A549 (cell line): ENCODE measurements around the gene TM7SF2.

Experiments
- BHLHE40 ChIP-seq: IDR thresholded peaks from 2 replicates; pipeline ENCODE4 v1.6.1; 2012; ENCODE audit warnings: low read depth, low read length, inconsistent platforms
- CBX2 ChIP-seq: fragments of 200-600 bp; sonication (generic); IDR thresholded peaks from 2 replicates; pipeline ENCODE4 v1.6.1; 2016; ENCODE audit warnings: low read depth, mild to moderate bottlenecking, borderline replicate concordance
- CTCF ChIP-seq: fragments of >200 bp; sonication (Bioruptor Twin); formaldehyde crosslinking; IDR thresholded peaks from 3 replicates; pipeline ENCODE4 v1.5.1; 2016
- EP300 ChIP-seq, 2 experiments: fragments of >200 bp; sonication (Bioruptor Twin); formaldehyde crosslinking; IDR thresholded peaks; 2 replicates in 1 of 2; 3 replicates in 1 of 2; pipeline ENCODE4 v1.6.1; 2016 to 2017
- MAFK ChIP-seq: fragments of 450-650 bp; IDR thresholded peaks from 2 replicates; pipeline ENCODE4 v1.6.1; 2014; ENCODE audit not compliant: partially characterized antibody
- MAZ ChIP-seq: fragments of 150-350 bp; IDR thresholded peaks from 2 replicates; pipeline ENCODE4 v1.6.1; 2014; ENCODE audit warnings: antibody characterized with exemption, low read depth, low read length, borderline replicate concordance
- PBX3 ChIP-seq: IDR thresholded peaks from 2 replicates; pipeline ENCODE4 v1.6.1; 2012
- POLR2A ChIP-seq: IDR thresholded peaks from 2 replicates; pipeline ENCODE4 v1.6.1; 2012; ENCODE audit warnings: mild to moderate bottlenecking, low read length
- POLR2AphosphoS2 ChIP-seq: conservative IDR thresholded peaks from 2 replicates; pipeline ENCODE4 v1.6.1; 2012; ENCODE audit warnings: low read length, improper control_type of control experiment, inconsistent platforms
- RNF2 ChIP-seq: fragments of 200-600 bp; sonication (generic); IDR thresholded peaks from 2 replicates; pipeline ENCODE4 v1.6.1; 2016; ENCODE audit warnings: low read depth, mild to moderate bottlenecking, antibody characterized with exemption, moderate library complexity, borderline replicate concordance
- USF2 ChIP-seq: fragments of 450-650 bp; IDR thresholded peaks from 2 replicates; pipeline ENCODE4 v1.6.1; 2014; ENCODE audit warnings: antibody characterized with exemption
- TF ChIP-seq, protein P1 (sequence below): fragments of 250-450 bp; sonication (Bioruptor Pico); IDR thresholded peaks from 2 replicates; pipeline ENCODE4 v1.5.0; 2021; ENCODE audit warnings: mild to moderate bottlenecking, moderate library complexity, borderline replicate concordance
- TF ChIP-seq, protein P2 (sequence below): IDR thresholded peaks from 2 replicates; pipeline ENCODE4 v1.6.1; 2012

DNA sequence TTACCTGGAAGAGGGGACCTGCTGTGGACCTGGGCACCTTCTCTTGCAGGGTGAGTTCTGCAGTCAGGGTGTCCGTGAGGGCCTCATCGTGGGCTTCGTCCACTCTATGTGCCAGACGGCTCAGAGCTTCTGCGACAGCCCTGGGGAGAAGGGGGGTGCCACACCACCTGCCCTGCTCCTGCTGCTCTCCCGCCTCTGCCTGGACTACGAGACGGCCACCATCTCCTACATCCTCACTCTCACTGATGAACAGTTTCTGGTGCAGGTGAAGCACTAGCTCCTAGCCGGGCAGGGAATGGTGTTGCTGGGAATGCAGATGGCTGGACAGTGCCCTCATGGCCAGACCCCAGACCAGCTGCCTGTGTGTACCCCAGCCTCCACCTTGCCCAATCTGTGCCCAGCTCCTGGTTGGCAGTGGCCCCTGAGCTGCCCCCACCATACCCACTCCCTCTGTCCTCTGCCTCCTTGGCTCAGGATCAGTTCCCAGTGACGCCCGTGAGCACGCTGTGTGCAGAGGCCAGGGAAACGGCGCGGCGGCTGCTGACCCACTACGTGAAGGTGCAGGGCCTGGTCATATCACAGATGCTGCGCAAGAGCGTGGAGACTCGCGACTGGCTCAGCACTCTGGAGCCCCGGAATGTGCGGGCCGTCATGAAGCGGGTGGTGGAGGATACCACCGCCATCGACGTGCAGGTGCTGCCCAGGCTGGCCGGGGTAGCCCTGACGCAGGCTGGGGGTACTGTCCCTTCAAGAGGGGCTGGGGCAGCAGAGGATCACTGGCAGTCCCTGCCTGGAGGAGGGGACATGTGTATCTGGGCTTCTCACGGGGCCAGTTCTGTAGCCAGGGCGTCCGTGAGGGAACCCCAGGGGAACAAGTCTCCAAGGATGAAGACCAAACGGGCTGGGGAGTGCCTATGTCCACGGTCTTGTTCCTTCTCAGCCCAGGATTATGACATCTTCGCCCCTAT lies 2.2 kb upstream of the TM7SF2 start:
- TF ChIP-seq CTCF: no peak
- no peak for TF ChIP-seq MAZ
- TF ChIP-seq USF2: no peak
- TF ChIP-seq CBX2: no peak
- TF ChIP-seq BHLHE40: no peak
- no peak for TF ChIP-seq PBX3
- no peak for TF ChIP-seq RNF2
- TF ChIP-seq POLR2A: no peak
- no peak for TF ChIP-seq MAFK
- TF ChIP-seq, protein P1, sequence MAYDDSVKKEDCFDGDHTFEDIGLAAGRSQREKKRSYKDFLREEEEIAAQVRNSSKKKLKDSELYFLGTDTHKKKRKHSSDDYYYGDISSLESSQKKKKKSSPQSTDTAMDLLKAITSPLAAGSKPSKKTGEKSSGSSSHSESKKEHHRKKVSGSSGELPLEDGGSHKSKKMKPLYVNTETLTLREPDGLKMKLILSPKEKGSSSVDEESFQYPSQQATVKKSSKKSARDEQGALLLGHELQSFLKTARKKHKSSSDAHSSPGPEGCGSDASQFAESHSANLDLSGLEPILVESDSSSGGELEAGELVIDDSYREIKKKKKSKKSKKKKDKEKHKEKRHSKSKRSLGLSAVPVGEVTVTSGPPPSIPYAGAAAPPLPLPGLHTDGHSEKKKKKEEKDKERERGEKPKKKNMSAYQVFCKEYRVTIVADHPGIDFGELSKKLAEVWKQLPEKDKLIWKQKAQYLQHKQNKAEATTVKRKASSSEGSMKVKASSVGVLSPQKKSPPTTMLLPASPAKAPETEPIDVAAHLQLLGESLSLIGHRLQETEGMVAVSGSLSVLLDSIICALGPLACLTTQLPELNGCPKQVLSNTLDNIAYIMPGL (CRISPR knock-in tag): no peak
- no peak for TF ChIP-seq POLR2AphosphoS2
- TF ChIP-seq, protein P2, sequence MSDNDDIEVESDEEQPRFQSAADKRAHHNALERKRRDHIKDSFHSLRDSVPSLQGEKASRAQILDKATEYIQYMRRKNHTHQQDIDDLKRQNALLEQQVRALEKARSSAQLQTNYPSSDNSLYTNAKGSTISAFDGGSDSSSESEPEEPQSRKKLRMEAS: no peak
- TF ChIP-seq EP300 (IDR thresholded peaks at IDR 0.05): no peak
